ENCODE results near the gene HIPK3. TPM values are rescaled to one million over a fixed set of nuclear protein-coding genes. Genes with fewer than 3 reads are reported as not detected.

HIPK3 gene
- total RNA-seq, 3 donors from 2014 or later (not counting 1 experiment from before 2014, with no cell fraction given), result 80.6 to 92.9 (median 87.7) TPM

GRCh38 chr11:33391893-33392251 lies 134.7 kb downstream of the HIPK3 start:
- H3K27me3 Mint-ChIP-seq (ENCODE audit: low read depth in 2 of 2), result peaks cover 11% of the 10 kb centered on the region in 2 donors
- intact Hi-C loops (cut with micrococcal nuclease), result no loop called here
- 83% methylated on average over 2 of the region's 2 CpGs for WGBS (ENCODE audit: insufficient coverage)
- ATAC-seq, result no peak
- no peak for DNase-seq
- no peaks in the 10 kb centered on the region for H3K4me1 Mint-ChIP-seq
- no peaks in the 10 kb centered on the region for H3K4me1 ChIP-seq (ENCODE audit: control insufficient read depth, insufficient read depth, low read length)
- no peak overlapping the region for H3K27ac Mint-ChIP-seq
- H3K27ac ChIP-seq (ENCODE audit: low read length), result no peak overlapping the region
- no peaks in the 10 kb centered on the region for H3K27me3 ChIP-seq (ENCODE audit: control insufficient read depth, insufficient read depth, low read length)
- no peak overlapping the region for H3K4me3 Mint-ChIP-seq
- no peaks in the 10 kb centered on the region for H3K36me3 ChIP-seq (ENCODE audit: control insufficient read depth, insufficient read depth, low read length)
- H3K9me3 ChIP-seq (ENCODE audit: control insufficient read depth, insufficient read depth, low read length), result no peaks in the 10 kb centered on the region
- TF ChIP-seq CTCF (IDR thresholded peaks at IDR 0.05), result no peak
- no peaks in the 10 kb centered on the region for H3K36me3 Mint-ChIP-seq
- H3K9me3 Mint-ChIP-seq, result no peaks in the 10 kb centered on the region
- H3K4me3 ChIP-seq (ENCODE audit: low read length), result no peak overlapping the region

GRCh38 chr11:33394431-33395109 lies 137.4 kb downstream of the HIPK3 start:
- H3K27me3 Mint-ChIP-seq (ENCODE audit: low read depth in 2 of 2), result peaks cover 11 to 13% of the 10 kb centered on the region in 2 donors
- intact Hi-C loops (cut with micrococcal nuclease), result no loop called here
- no peaks in the 10 kb centered on the region for H3K36me3 Mint-ChIP-seq
- H3K4me1 ChIP-seq (ENCODE audit: control insufficient read depth, insufficient read depth, low read length), result no peaks in the 10 kb centered on the region
- H3K9me3 Mint-ChIP-seq, result no peaks in the 10 kb centered on the region
- H3K4me3 Mint-ChIP-seq, result no peak overlapping the region
- H3K36me3 ChIP-seq (ENCODE audit: control insufficient read depth, insufficient read depth, low read length), result no peaks in the 10 kb centered on the region
- no peak overlapping the region for H3K27ac ChIP-seq (ENCODE audit: low read length)
- no peak overlapping the region for H3K4me3 ChIP-seq (ENCODE audit: low read length)
- ATAC-seq (no peak), DNase-seq (no peak)
- H3K27ac Mint-ChIP-seq, result no peak overlapping the region
- H3K4me1 Mint-ChIP-seq, result no peaks in the 10 kb centered on the region
- no peaks in the 10 kb centered on the region for H3K27me3 ChIP-seq (ENCODE audit: control insufficient read depth, insufficient read depth, low read length)
- no peaks in the 10 kb centered on the region for H3K9me3 ChIP-seq (ENCODE audit: control insufficient read depth, insufficient read depth, low read length)
- TF ChIP-seq CTCF (IDR thresholded peaks at IDR 0.05), result no peak
- 90% methylated on average over 6 of the region's 6 CpGs for WGBS (ENCODE audit: insufficient coverage)

- DNase-seq, result no peak
- no peaks in the 10 kb centered on the region for H3K36me3 ChIP-seq (ENCODE audit: control insufficient read depth, insufficient read depth, low read length)
- no peak overlapping the region for H3K4me3 ChIP-seq (ENCODE audit: low read length)
- Mint-ChIP-seq H3K4me3 (no peak overlapping the region), H3K36me3 (no peaks in the 10 kb centered on the region), H3K27me3 (ENCODE audit: low read depth in 2 of 2) (peaks cover 11 to 15% of the 10 kb centered on the region in 2 donors), H3K4me1 (peaks cover 0 to 4% of the 10 kb centered on the region in 2 donors), H3K27ac (no peak overlapping the region), H3K9me3 (no peaks in the 10 kb centered on the region)
- intact Hi-C loops (cut with micrococcal nuclease), result no loop called here
- no peaks in the 10 kb centered on the region for H3K27me3 ChIP-seq (ENCODE audit: control insufficient read depth, insufficient read depth, low read length)
- no peak for TF ChIP-seq CTCF (IDR thresholded peaks at IDR 0.05)
- H3K9me3 ChIP-seq (ENCODE audit: control insufficient read depth, insufficient read depth, low read length), result no peaks in the 10 kb centered on the region
- no peaks in the 10 kb centered on the region for H3K4me1 ChIP-seq (ENCODE audit: control insufficient read depth, insufficient read depth, low read length)
- H3K27ac ChIP-seq (ENCODE audit: low read length), result no peak overlapping the region
- WGBS (ENCODE audit: insufficient coverage), result 100% methylated on average over 1 of the region's 3 CpGs
- no peak for ATAC-seq
Measured at GRCh38 chr11:33396361-33396760, 139.2 kb downstream of the HIPK3 start.

GRCh38 chr11:33399421-33399820 lies 142.2 kb downstream of the HIPK3 start:
- intact Hi-C loops (cut with micrococcal nuclease), result no loop called here
- no peak for ATAC-seq
- Histone ChIP-seq H3K4me3 (ENCODE audit: low read length) (no peak overlapping the region), H3K36me3 (ENCODE audit: control insufficient read depth, insufficient read depth, low read length) (no peaks in the 10 kb centered on the region), H3K4me1 (ENCODE audit: control insufficient read depth, insufficient read depth, low read length) (no peaks in the 10 kb centered on the region), H3K27me3 (ENCODE audit: control insufficient read depth, insufficient read depth, low read length) (no peaks in the 10 kb centered on the region), H3K9me3 (ENCODE audit: control insufficient read depth, insufficient read depth, low read length) (no peaks in the 10 kb centered on the region), H3K27ac (ENCODE audit: low read length) (no peak overlapping the region)
- 91% methylated on average over 3 of the region's 4 CpGs for WGBS (ENCODE audit: insufficient coverage)
- Mint-ChIP-seq H3K27me3 (ENCODE audit: low read depth in 2 of 2) (peaks cover 18 to 23% of the 10 kb centered on the region in 2 donors), H3K36me3 (no peaks in the 10 kb centered on the region), H3K9me3 (no peaks in the 10 kb centered on the region), H3K4me1 (peaks cover 0 to 10% of the 10 kb centered on the region in 2 donors), H3K4me3 (no peak overlapping the region), H3K27ac (no peak overlapping the region)
- TF ChIP-seq CTCF (IDR thresholded peaks at IDR 0.05), result no peak
- no peak for DNase-seq
